ENCODE data around the gene SLITRK3.
A peak's percentile ranks its signal among the peaks of the same experiment; 100 is the strongest.

GRCh38 chr3:165206454-165207266, 10.5 kb upstream of the SLITRK3 start:
- TF ChIP-seq, protein P1, sequence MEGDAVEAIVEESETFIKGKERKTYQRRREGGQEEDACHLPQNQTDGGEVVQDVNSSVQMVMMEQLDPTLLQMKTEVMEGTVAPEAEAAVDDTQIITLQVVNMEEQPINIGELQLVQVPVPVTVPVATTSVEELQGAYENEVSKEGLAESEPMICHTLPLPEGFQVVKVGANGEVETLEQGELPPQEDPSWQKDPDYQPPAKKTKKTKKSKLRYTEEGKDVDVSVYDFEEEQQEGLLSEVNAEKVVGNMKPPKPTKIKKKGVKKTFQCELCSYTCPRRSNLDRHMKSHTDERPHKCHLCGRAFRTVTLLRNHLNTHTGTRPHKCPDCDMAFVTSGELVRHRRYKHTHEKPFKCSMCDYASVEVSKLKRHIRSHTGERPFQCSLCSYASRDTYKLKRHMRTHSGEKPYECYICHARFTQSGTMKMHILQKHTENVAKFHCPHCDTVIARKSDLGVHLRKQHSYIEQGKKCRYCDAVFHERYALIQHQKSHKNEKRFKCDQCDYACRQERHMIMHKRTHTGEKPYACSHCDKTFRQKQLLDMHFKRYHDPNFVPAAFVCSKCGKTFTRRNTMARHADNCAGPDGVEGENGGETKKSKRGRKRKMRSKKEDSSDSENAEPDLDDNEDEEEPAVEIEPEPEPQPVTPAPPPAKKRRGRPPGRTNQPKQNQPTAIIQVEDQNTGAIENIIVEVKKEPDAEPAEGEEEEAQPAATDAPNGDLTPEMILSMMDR (IDR thresholded peaks at IDR 0.05) = peak; percentile 52 to 84 (median 70)
- no peak for TF ChIP-seq POLR2A (IDR thresholded peaks at IDR 0.05)
